Renal cortex interstitium (tissue), 11 donors: Measurements from ENCODE around the gene TINAGL1. TPM values are rescaled to one million over a fixed set of nuclear protein-coding genes. Genes with fewer than 3 reads are reported as not detected.

Source experiments
- DNase-seq, 11 donors: peaks; one replicate each; pipeline ENCODE4 v3.0.0-alpha.2; 2013; ENCODE audit warnings: low read depth in 9 of 11, low spot score in 4 of 11; ENCODE audit errors: extremely low read depth in 1 of 11
- polyA plus RNA-seq, 3 donors: library from polyadenylated mRNA; unstranded; fragments of 120-200 nt; gene quantifications; one replicate each; pipeline ENCODE4 v1.2.1, GENCODE V29; 2013; ENCODE audit not compliant: insufficient read length in 3 of 3

TINAGL1 gene
- polyA plus RNA-seq, 3 donors = 34.9 to 54.1 (median 40.9) TPM

DNA sequence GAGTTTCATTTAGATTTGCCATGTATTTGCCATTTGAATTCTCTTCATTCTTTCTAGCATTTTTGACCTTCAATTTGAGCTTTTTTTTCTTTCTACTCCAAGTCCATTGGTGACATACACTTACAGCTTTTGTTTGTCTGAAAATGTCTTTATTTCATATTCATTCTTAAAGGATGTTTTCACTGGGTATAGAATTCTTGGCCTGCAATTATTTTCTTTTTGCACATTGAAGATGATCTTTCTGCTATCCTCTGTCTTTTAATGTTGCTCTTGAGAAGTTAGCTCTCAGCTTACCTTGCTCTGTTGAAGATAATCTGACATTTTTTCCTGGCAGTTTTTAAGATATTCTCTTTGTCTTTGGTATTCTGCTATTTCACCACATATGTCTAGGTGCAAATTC, 16.6 kb upstream of the TINAGL1 start:
- DNase-seq = no peak

DNA sequence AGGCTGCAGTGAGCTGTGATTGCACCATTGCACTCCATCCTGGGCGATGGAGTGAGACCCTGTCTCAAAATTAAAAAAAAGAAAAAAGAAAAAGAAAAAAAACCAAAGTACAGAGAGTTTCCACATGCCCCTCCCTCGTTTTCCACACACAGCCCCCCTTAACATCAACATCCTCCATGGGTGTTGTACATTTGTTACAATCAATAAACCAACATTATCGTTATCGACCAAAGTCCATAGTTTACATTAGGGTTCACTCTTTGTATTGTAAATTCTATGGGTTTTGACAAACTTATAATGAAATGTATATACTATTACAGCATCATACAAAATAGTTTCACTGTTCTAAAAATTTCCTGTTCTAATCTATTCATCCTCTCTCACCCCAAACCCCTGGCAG, 15.9 kb upstream of the TINAGL1 start:
- DNase-seq = no peak

DNA sequence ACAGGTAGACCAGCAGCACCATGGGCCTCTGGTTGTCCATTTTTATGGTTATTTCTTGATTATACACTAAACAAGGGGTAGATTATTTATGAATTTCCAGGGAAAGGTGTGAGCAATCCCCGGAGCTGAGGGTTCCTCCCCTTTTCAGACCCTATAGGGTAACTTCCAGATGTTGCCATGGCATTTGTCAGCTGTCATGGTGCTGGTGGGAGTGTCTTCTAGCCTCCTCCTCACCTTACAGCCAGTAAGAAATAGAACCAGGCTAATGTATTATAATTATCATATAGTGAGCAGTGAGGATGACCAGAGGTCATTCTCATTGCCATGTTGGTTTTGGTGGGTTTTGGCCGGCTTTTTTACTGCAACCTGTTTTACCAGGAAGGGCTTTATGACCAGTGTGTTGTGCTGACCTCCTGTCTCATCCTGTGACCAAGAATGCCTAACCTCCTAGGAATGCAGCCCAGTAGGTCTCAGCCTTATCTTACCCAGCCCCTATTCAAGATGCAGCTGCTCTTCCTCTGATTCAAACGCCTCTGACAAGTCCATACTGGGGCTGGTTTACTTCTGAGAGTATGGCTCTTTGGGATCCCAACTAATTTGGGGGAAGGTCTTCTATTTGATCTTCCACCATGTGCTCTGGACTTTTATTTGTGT, 13.5 kb upstream of the TINAGL1 start:
- no peak for DNase-seq

DNA sequence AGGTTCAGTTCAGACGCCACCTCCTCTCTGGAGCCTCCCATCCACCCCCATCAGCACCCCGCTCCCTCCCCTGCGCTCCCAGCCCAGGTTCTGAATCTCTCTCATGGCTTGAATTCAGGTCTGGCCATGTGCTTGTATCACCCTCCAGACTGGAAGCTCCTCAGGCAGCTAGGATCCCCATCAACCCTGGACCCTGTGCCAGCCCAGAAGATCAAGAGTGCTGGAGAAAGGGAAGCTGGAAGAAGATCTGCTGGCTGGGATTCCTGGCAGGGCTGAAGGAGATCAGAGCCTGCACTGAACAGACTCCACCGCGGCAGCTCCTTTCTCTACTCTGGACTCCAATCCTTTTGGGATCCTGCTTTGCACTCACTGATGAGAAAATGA, 11.7 kb upstream of the TINAGL1 start:
- DNase-seq = no peak

DNA sequence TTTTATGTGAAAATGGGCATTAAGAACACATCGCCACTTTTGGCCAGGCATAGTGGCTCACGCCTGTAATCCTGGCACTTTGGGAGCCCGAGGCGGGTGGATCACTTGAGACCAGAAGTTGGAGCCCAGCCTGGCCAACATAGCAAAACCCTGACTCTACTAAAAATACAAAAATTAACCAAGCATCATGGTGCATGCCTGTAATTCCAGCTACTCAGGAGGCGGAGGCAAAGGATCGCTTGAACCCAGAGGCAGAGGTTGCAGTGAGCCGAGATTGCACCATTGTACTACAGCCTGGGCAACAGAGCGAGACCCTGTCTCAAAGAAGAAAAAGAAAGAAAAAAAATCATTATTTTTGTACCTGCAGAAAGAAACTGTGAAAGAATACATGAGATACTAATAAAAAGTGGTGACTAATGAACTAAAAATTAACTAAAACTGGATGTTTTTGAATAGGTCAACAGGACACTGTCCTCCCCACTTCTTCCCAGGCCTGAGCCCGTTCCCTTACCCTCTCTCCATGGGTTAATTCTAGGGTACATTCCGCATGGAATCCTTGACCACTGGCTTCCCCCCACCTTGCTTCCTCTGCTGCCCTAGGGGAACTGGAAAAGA, 8.3 kb upstream of the TINAGL1 start:
- DNase-seq = no peak

DNA sequence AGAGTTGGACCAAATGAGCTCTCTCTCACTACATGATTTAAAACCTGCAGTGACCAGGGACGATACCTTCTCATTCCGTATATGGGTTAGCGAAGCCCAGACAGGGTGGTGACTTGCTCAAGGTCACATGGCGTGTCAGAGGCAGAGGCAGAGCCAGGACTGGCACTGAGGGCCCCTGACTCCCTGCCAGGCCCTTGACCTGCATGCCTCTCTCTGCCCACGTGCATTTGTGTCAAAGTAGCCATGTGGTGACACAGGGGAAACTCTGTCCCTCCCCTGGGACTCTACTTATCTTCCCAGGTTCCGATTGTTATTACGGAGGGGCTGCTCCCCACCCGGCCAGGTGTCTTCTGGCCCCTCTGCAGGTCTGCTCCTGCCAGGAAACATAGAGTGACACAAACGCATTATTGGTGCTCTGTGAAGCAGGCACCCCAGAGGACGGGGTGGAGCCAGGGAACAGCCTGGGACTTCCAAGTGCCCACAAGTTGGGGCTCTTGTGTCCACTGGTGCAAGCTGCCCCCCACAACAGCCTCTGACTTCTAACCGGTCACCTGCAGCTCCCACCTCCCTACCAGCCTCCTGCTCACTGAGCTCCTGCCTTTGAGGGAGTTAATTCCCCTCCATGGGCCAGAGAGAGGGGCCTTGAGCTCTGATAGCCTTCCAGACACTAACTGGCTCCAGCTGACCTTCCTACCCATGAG, 7.3 kb upstream of the TINAGL1 start:
- no peak for DNase-seq

DNA sequence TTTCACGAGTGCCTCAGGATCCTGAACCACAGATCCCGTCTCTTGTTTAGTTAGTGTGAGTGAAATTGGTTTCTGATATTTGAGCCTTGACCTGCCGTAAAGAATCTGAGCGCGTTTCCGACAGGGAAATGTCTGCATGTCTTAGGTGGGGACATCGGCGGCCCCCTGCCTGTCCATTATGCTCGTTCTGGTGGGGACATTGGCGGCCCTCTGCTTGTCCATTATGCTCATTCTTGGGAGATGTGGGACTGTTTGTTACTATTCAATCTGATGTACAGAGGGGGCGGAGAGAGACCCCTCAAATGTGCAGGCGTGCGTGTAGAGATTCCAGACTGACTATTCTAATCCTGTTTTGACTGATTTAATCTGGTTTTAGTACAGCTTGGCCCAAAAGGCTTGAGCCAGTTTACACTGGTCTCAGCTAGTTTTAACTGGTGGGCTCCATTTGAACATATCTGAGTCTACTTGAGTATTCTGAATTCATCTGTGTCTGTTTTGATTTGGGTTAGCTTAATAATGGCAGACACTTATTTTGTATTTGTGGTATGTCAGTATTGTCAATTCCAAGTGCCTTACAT, 6.6 kb upstream of the TINAGL1 start:
- no peak for DNase-seq

DNA sequence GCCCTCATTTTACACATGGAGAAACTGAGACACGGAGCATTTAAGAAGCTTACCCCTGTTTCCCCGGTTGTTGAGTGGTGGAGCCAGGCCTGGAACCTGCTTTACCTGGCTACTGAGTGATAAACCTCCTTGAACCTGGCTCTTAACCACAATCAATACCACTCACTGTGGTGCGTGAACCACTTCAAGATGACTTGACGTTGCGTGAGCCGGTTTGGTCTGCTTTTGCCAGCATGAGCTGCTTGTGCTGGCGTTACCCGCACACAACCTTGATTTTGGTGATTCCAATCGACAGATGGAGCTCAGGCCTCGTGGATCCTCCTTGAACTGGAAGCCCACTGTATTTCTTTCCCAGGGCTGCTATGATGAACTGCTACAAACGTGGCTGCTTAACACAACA, 6.1 kb upstream of the TINAGL1 start:
- DNase-seq = no peak

DNA sequence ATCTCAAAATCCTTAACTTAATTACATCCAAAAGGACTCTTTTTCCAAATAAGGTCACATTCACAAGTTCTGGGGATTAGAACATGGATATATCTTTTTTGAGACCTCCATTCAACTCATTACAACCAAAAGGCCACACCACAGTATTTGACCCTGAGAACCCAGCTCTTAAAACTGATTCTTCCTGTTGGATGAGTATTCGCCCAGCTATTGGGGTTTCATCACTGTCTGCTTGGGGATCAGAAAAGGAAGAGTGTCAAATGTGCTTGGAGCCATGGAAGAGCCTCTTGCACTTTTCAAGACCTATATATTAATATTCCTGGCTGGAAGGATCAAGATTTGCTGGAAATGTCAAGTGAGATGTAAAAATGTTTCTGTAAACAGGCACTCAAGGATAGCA, 5.4 kb upstream of the TINAGL1 start:
- DNase-seq = no peak

DNA sequence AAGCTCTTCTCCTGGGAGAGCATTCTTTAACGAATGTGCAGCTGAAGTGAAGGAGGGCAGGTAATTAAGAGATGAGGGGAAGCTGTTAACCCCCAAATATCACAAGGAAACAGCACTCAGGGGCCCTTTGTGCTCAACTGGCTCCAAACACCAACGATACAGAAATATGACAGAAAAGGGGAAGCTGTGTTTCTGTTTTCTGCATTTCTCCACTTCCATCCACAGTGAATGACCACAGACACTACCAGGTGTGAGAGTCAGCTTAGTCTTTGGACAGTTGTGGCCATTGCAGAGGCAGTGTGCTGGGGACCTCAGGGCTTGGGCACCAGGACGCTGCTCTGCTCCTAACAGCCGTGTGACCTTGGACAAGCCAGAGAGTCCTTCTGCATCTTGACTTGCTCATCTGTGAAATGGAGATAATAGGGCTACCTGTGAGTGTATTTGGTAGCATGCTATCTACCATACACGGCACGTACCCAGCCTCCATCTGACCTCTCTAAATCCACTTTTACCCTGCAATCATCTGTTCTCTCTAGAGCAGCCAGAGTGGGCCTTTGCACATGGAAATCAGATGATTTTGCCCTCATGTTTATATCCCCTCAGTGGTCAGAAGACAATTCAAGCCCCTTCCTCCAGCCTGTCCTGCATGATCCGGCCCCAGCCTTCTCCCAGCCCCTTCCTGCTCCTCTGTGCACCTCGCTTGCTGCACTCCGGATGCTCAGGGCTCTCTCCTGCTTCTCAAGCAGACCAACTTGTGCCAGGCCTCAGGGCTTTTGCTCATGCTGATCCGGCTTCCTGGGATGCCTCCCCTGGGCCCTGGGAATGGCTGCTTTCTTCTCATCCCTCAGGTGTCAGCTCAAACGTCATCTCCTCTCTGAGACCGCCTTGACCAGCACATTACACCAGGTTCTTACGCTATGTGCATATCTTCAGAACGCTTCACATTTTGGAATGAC, 4.7 kb upstream of the TINAGL1 start:
- no peak for DNase-seq

DNA sequence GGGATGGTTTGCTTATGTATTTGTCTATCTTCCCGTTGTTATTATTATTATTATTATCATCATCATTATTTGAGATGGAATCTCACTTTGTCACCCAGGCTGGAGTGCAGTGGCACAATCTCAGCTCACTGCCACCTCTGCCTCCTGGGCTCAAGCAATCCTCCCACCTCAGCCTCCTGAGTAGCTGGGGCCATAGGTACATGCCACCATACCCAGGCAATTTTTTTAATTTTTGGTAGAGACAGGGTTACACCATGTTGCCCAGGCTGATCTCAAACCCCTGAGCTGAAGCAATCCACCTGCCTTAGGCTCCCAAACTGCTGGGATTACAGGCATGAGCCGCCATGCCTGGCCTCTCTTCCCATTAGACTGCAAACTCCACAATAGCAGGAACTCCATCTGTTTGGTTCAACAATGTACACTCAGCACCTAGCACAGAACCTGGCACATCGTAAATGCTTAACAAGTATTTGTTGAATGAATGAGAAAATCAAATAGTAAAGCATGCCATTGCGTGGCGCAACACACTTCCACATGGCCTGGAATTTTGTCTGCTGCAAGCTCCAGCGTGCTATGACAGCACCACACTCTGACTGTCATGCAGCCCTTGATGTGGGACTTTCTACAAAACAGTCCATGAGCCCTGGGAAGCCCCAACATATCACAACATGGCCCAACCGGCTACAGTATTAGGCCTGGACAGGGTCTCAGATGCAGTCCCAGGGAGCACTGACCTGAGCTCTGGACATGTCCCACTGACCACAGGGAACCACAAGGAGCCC, 3.8 kb upstream of the TINAGL1 start:
- DNase-seq = no peak

DNA sequence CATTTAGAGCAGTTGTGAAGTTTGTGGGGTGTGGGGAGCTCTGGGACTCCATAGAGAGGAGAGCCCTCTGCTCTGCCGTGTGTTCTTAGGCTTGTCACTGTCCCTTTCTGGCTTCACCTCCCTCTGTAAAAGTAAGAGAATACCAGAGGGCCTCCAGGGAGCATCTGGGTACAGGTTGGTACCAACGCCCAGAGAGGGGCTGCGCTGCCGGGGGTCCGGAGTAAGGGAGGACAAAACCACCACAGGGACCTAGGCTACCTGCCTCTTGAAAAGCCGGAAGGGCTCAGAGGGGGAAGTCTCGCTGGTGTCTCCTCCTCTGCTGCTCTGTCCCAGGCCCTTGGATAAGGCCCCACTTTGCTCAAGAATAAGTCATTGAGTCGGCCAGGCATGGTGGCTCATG, 3.1 kb upstream of the TINAGL1 start:
- no peak for DNase-seq

DNA sequence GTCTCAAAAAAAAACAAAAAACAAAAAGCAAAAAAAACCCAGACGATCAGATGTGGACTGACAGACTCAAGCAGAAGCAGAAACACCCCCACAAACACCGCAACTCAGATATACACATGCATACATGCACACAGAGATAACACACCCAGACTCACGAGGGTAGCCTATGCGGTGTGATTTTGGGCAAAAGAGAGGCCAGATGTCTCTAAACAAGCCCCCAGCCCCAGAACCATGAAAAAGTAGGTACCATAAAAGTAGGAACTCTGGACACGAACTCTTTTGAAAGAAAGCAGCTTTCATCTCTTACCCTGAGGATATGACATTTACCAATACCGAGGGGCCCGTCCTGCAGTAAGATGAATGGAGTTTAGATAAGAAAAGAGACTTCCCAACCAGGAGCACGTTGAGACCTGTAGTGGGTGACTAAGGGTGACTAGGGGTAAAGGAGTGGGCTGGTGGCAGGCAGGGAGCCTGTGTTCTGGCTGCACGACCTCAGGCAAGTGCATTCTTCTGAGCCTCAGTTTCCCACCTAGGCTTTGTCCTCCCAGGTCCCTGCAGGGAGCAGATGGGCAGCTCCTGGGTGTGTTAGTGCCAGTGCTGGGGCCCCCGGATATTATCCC, 1.5 kb upstream of the TINAGL1 start:
- no peak for DNase-seq

DNA sequence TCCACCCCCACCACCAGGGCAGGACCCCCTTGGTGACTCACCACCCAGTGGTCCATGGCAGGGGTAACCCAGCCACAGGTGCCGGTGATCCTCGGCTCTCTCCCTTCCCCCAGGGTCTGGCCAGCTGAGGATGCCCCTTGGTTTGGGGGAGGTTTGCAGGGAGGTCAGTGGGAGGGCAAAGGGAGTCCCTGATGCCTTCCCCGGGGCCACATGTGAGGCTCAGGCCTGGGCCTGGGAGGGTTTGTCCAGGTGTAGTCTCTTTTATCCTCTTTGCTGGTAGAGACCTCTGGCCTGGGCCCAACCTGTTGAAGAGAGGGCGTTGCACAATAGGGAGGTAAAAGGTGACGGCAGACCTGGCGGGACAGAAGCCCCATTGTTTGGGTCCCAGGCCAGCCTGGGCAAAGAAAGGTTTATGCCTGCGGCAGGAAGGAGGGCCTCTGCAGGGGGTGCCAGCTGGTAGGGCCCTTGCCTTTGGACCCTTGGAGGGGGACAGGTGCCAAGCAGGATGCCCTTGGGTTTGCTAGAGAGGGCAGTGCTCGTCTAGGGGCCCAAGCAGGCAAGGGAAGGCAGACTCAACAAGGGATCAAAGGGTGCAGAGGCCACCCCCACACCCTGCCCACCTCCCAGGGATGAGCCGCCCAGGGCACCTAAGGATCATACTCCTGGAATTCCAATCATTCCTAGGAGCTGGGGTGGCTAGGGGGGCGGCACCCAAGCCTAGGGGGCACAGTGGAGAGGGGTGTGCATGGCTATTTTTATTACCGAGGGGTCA, 760 bp upstream of the TINAGL1 start:
- DNase-seq = no peak

DNA sequence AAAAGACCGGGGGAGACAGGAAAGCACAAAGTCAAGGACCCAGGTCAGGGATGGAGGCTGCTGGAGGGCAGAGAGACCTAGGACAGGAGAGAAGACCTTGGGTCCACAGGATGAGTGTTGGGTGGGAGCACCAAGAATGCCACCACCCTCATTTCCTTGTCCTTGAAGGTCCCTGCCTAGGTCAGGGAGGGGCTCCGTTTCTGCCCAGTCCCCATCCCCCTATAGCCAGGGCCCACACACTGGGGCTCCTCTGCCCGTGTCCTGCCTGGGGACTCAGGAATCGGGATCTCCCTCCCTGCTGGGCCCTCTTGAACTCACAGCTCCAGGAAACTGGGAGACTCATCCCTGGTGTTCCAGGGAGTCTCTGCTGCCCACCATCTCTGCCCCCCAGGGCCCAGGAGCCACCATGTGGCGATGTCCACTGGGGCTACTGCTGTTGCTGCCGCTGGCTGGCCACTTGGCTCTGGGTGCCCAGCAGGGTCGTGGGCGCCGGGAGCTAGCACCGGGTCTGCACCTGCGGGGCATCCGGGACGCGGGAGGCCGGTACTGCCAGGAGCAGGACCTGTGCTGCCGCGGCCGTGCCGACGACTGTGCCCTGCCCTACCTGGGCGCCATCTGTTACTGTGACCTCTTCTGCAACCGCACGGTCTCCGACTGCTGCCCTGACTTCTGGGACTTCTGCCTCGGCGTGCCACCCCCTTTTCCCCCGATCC, 584 bp downstream of the TINAGL1 start:
- DNase-seq = no peak

DNA sequence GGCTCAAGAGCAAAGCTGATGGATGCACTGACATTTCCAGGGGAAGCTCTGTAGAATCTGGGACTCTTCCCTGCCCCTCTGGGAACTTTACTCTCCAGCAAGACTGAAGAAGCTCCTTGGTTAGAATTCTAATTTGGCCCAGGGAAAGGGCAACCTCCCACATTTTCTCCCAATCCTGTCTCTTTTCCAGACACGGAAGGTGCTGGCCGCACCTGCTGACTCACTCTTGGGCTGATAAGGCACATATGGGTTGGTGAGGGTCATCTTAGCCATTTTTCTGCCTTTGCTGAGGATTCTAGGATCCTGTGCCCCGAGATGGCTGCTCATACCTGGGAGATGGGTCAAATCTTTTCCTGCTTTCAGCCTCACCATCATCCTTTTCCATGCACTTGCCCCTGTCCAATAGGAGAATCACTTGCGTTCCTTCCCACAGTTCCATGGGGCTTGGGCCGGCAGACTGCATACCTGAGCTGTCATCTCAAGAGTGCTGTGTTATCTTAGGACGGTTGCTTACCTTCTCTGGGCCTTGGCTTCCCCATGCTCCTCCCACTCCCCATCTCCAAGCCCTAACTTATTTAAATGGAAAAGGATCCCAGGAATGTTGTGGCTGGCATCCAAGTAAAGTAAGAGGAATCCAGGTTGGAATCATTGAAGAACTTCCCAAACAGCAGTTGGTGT, 1.3 kb downstream of the TINAGL1 start:
- no peak for DNase-seq
